PFSK-1 (cell line): Measurements from ENCODE around the gene SLC29A1.

Experiments
- FOXP2 ChIP-seq: optimal IDR thresholded peaks from 2 replicates; pipeline ENCODE3; 2011; ENCODE audit warnings: borderline replicate concordance, control low read depth, inconsistent platforms; ENCODE audit not compliant: insufficient read depth; ENCODE audit errors: extremely low read length, extremely low read depth
- POLR2AphosphoS5 ChIP-seq: IDR thresholded peaks from 2 replicates; pipeline ENCODE4 v1.6.1; 2012; ENCODE audit warnings: low read depth, mild to moderate bottlenecking, control low read depth, low read length, moderate library complexity
- SIN3A ChIP-seq: IDR thresholded peaks from 2 replicates; pipeline ENCODE4 v1.6.1; 2012; ENCODE audit warnings: mild to moderate bottlenecking, low read length, moderate library complexity, borderline replicate concordance; ENCODE audit not compliant: insufficient read depth
- TAF1 ChIP-seq: IDR thresholded peaks from 2 replicates; pipeline ENCODE4 v1.6.1; 2012; ENCODE audit warnings: low read length, control low read depth, borderline replicate concordance; ENCODE audit not compliant: insufficient read depth
- TF ChIP-seq, protein P1 (sequence below), 2 experiments: IDR thresholded peaks; 2 replicates each; pipeline versions ENCODE4 v1.6.1 to v1.8.0; 2011 to 2012; ENCODE audit warnings: low read depth in 2 of 2, low read length in 2 of 2, control low read depth in 1 of 2, inconsistent platforms in 1 of 2, mild to moderate bottlenecking in 1 of 2, moderate library complexity in 1 of 2; ENCODE audit not compliant: insufficient read depth in 1 of 2

Gene SLC29A1

DNA sequence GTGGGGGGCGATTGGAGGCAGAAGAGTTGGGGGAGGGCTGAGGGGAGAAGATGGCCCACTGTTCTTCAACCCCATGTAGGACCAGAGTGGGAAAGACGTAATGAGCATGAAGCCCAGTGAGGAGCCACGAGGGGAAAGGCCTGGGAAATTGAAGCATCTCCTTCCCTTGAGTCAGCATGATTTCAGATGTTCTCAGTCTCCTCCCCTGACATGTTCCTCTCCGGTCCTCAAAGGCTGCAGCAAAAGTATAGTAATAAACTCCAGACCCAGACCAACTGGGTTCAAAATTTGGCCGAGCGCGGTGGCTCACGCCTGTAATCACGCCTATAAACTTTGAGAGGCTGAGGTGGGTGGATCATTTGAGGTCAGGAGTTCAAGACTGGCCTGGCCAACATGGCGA is 43.9 kb downstream of the SLC29A1 start:
- TF ChIP-seq TAF1, result no peak
- TF ChIP-seq, protein P1, sequence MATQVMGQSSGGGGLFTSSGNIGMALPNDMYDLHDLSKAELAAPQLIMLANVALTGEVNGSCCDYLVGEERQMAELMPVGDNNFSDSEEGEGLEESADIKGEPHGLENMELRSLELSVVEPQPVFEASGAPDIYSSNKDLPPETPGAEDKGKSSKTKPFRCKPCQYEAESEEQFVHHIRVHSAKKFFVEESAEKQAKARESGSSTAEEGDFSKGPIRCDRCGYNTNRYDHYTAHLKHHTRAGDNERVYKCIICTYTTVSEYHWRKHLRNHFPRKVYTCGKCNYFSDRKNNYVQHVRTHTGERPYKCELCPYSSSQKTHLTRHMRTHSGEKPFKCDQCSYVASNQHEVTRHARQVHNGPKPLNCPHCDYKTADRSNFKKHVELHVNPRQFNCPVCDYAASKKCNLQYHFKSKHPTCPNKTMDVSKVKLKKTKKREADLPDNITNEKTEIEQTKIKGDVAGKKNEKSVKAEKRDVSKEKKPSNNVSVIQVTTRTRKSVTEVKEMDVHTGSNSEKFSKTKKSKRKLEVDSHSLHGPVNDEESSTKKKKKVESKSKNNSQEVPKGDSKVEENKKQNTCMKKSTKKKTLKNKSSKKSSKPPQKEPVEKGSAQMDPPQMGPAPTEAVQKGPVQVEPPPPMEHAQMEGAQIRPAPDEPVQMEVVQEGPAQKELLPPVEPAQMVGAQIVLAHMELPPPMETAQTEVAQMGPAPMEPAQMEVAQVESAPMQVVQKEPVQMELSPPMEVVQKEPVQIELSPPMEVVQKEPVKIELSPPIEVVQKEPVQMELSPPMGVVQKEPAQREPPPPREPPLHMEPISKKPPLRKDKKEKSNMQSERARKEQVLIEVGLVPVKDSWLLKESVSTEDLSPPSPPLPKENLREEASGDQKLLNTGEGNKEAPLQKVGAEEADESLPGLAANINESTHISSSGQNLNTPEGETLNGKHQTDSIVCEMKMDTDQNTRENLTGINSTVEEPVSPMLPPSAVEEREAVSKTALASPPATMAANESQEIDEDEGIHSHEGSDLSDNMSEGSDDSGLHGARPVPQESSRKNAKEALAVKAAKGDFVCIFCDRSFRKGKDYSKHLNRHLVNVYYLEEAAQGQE (IDR thresholded peaks at IDR 0.05; ENCODE audit: insufficient read depth in 1 of 2, low read depth in 2 of 2, low read length in 2 of 2), result no peak
- TF ChIP-seq POLR2AphosphoS5, result no peak
- TF ChIP-seq SIN3A, result no peak
- TF ChIP-seq FOXP2, result no peak

DNA sequence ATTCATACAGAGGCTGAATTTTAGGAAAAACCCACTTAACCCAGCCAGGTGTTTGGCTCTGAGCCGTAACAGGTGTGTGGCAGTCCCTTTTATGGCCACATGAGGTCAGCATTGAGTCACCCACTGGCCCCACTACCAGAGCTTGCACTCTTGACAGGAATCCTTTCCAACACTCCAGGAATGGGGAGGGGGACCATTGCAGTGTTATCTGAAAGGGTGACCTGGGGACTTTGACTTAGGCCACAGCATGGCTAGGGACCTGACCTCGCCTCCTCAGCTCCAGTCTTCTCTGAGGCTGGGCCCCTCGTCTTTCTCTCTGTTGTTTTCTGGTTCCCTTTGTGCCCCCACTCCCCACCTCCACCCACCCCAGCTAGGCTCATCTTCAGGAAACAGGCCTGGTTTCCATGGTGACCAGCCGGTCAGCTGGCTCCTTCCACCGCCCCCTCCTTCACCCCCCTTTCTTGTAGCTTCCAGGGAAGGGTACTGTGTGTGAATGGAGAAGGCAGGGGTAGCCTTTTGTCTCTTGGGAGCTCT is 44.8 kb downstream of the SLC29A1 start:
- TF ChIP-seq, protein P1 (IDR thresholded peaks at IDR 0.05; ENCODE audit: insufficient read depth in 1 of 2, low read depth in 2 of 2, low read length in 2 of 2), result no peak; a peak in 1 of 4 replicates
- no peak for TF ChIP-seq FOXP2
- no peak for TF ChIP-seq TAF1
- TF ChIP-seq SIN3A, result no peak
- TF ChIP-seq POLR2AphosphoS5, result no peak

DNA sequence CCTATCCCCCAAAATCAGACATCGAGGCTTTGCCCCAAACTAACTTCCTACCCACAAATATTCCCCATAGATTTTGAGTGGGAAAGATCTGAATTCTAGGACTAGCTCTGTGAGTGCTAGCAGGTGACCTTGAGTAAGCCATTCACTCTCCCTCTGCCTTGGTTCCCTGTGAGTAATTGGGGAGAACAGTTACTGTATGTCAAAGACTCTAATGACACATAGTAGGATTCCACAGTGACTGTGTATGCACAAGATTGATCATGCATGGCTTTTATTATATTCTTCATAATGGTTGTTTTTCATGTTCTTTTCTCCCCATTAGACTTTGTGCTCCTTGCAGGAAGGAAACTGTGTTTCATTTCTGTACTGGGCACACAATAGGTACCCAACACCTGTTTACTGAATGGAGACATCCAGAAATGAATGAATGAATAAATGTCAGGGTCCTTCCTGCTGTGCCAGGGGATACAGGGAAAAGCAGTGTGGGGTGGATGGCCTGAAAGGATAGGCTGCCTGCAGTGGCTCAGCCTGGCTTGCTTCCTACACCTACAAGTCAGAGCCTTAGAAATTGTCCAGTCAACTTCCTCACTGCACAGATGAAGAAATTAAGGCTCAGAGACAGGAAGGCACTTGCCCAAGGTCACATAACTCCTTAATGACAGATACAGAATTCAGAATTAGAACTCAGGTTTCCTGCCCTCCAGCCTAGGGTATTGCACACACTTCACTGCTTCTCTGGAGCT is 46.0 kb downstream of the SLC29A1 start:
- TF ChIP-seq TAF1, result no peak
- TF ChIP-seq, protein P1 (IDR thresholded peaks at IDR 0.05; ENCODE audit: insufficient read depth in 1 of 2, low read depth in 2 of 2, low read length in 2 of 2), result no peak
- no peak for TF ChIP-seq SIN3A
- no peak for TF ChIP-seq POLR2AphosphoS5
- no peak for TF ChIP-seq FOXP2

DNA sequence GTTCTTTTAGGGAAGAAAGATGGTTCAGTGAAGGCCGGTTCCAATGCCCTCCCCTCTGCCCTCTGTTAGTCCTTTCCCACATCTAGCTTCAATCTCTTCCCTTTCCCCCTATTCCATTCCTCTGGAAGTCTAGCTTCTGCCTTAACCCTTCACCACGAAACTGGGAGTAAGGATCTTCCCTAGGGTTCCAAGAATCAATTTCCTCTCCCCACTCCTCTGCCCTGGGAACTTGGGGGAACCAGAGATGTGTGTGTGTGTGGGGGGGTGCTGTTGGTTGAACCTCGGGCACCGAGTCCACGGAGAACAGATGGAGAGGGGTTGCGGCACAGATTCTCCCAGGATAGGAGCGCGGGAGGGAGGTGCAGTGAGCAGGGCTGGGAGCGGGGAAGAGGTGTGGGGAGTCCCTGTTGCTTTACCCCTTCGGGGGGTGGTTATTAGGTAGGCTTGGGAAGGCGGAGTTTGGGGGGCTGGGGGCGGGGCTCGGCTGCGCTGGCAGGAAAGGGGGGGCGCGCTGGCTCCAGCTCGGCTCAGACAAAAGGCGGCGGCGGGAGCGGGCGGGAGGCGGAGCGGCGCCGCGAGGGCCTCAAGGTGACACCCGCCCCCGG is 46.6 kb downstream of the SLC29A1 start, which contains the start of gene TMEM151B:
TSS of gene TMEM151B (plus strand) at position 530 of the 605 bp plus-strand sequence. CDS start 293 bp downstream, outside the sequence.
- no peak for TF ChIP-seq FOXP2
- no peak for TF ChIP-seq POLR2AphosphoS5
- no peak for TF ChIP-seq SIN3A
- no peak for TF ChIP-seq TAF1
- TF ChIP-seq, protein P1 (IDR thresholded peaks at IDR 0.05; ENCODE audit: insufficient read depth in 1 of 2, low read depth in 2 of 2, low read length in 2 of 2), result no peak
